Fibroblast of skin of right quadriceps (primary cell): ENCODE measurements around the gene HOXD12.

Experiments
- DNase-seq: peaks from one replicate; pipeline ENCODE4 v3.0.0-alpha.2; 2013

HOXD12 gene, protein sequence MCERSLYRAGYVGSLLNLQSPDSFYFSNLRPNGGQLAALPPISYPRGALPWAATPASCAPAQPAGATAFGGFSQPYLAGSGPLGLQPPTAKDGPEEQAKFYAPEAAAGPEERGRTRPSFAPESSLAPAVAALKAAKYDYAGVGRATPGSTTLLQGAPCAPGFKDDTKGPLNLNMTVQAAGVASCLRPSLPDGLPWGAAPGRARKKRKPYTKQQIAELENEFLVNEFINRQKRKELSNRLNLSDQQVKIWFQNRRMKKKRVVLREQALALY

DNA sequence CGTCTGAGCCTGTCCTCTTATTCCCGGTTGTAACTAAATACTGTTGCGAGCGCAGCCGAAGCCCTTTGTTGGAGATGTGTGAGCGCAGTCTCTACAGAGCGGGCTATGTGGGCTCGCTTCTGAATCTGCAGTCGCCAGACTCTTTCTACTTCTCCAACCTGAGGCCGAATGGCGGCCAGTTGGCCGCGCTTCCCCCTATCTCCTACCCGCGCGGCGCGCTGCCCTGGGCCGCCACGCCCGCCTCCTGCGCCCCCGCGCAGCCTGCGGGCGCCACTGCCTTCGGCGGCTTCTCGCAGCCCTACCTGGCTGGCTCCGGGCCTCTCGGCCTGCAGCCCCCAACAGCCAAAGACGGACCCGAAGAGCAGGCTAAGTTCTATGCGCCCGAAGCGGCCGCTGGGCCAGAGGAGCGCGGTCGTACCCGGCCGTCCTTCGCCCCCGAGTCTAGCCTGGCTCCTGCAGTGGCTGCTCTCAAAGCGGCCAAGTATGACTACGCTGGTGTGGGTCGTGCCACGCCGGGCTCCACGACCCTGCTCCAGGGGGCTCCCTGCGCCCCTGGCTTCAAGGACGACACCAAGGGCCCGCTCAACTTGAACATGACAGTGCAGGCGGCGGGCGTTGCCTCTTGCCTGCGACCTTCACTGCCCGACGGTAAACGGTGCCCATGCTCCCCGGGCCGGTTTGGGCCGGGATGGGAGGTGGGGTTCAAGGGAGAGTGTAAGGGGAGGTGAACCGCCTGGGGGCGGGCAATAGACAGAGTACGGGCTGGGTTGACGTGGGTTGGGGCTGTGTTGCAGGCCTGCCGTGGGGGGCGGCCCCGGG is at the start of gene HOXD12:
Gene HOXD12, plus strand, starts transcription at position 68 of the 819 bp plus-strand sequence. Its CDS starts 7 bp downstream, at position 75.
- no peak for DNase-seq

DNA sequence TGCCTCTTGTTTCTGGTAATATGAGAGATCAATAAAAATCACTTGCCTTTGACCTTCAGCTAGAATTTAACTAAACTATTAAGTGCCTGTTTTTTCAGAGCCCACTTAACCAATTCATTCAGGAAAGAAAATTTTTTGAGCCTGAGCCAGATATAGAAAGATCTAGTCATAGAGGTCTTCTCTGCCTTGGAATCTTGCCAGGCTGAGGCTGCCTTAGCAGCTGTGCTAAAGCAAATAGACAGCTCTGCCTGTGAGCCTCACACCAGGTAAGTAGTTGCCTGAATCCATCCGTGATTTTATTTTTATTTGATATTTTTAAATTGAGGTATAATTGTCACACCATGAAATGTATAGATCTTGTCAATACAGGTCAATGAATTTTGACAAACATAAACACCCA is 43.2 kb upstream of the HOXD12 start:
- DNase-seq: peak; percentile 12

DNA sequence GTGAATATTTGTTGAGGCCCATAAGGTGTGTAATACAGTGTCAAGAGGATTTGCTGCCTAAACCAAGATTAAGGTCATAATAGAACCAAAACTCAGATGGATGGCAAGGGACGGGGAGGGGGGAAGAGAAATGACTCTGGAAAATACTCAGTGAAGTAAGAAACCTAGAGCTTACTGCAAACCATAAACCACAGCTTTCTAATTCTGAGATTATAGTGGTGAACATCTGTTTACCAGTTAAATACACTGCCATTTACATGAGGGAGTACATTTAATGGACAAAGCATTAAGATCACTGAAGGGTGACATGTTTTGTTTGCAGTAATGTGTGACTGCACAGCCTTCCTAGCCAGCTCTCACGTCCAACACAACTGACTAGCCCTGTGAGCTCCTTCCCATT is 35.6 kb upstream of the HOXD12 start:
- DNase-seq: no peak

DNA sequence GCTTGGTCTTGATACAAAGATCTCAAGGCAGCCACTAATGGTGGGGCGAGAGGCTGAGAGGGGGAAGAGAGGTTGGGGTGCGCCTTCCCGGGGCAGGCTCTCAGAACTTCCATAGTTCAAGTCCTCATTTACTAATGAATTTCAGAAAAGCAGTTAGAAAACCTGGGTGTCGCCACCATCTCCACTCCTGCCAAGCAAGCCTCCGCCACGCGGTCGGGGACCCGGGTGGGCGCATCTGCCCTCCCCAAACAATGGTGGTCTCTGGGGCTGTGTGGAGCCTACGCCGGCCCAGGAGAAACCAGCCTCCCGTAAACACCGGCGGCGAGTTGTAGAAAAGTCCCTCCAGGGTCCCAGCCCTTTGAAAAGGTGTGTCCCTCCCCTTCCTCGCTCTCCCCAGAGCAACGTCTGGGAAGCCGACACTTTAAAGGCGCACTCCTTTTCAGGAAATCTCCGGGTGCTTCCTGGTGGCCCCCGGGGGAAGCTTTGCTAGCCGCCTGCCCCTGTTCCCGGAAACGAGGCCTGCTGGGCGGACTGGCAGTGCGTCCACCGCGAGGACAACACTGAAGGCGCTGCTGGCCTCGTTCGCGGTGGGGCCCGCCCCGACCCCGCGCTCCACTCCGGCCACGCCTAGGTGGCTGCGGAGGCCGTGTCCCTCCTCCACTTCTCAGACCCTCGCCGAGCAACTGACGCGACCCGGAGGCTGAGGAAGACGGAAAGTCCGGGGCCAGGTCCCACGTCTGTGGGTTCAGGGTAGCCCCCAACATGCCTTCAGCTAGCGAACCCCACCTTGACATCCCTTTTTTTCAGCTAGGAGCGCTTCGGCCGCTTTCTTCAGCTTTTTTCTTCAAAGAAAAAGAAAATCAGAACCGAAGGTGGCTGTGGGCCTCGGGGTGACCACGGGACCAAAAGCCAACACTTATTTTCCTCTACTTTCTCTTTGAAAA is 32.7 kb upstream of the HOXD12 start:
- no peak for DNase-seq

DNA sequence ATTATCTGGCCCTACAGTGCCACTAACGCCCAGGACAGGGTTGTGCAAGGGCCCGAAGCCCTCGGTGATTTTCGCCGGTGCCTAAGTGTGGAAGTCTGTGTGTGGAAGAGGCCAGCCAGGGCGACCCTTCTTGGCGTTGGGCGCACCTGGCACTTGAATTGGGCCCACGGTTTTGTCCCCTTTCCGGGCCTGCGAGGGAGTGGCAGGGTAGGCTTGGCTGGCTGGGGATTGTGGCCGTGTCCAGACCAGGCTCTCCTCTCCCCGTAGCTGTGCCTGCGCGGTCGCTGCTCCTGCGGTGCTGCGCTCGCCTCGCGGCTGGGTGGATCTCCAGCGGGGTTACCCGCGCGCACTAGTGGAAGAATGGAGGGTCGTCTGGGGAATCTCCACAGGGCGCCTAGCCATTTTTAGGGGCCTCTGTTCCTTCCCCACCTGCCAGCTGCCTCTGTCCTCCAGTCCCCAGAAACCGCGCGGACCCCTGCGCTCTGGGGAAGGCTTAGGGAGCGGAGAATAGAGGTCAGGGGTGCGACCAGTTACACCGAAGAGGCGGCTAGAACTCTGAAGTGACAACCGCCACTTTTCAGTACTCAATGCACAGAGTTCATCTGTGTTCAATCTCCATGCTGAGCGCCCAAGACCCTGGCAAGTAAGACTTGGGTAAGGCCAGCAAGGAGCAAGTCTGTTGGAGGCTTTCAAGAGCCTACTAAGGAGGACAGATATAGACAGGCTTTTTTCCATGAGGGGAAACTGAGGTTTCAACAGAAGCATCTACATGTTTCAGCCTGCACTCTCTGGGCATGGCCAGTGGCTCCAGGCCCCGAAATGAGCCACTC is 31.8 kb upstream of the HOXD12 start:
- DNase-seq: no peak

DNA sequence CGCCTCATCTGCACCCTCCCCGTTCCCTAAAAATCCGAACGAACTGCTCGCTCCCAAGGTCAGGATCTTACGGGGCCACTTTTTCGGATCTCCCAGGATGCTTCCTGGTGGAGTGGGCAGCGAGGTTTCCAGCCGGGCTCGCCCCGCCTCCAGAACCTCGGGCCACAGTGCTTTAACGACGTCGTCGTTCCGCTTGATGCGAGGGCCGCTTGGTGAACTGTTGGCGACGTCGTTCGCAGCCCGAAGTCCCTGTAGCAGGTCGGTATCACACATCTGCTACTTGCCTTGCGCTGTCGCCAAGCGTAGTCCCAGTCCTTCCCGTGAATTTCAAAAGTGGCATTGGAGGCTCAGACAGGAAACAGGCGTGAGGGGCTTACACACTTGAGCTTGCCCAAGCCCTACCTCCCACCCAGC is 31.2 kb upstream of the HOXD12 start:
- no peak for DNase-seq

DNA sequence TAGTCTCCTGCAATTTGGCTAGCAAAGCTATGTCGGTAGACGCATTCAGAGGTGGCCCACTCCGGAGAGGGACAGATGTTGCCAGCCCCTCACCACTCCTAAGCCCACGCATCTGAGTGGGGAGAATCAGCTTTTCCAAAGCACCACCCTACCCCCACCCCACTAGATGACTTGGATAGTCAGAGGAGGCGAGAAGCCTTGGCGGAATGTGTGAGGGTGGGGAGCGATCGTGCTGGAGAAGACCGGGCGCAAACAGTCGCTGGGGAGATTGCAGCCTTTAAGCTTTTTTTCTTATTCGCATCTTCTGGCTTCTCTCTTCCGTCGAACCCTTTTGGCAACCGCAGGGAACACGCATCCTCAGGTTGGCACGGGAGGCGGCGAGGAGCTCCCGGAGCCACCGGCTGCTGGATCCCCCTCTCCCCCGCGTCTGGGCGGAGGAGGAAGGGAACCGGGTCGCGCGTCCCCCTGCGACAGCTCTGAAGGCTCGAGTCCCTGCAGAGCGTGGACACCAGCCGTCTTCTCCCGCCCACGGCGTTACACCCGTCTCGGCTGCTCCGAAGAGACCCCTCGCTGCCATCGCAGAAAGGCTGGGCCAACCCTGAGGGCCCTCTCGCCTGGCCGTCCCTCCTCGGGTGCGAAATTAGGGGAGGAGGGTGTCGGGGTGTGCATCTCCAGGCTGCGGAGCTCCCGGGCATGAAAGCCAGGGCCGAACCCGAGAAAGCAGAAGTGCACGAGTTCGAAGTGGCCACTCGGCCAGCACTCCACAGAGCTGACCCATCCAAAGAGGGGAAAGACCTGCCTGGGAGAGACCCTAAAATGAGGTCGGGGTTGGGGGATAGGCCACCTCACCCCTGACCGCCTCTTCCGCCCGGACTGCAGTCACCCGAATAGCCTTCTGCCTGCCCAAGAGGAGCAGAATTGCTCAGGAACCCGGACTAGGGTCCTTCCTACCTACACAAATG is 28.0 kb upstream of the HOXD12 start:
- no peak for DNase-seq

DNA sequence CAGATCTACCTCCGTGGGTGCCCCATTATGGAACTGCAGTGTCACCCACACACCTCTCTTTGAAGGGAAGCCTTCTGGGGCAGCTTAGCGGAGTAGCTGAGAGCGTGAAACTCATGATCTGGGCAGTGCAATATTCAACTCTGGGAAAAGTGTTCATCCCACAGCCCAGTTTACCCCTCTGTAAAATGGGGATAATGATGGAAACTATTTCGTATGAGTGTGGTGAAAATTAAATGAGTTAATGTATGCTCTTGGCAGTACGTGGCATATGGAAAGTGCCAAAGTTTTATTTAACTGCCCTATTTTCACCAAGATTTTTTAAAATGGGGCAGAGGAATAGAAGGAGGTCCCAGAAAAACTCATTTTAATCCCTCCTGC is 27.3 kb upstream of the HOXD12 start:
- no peak for DNase-seq

DNA sequence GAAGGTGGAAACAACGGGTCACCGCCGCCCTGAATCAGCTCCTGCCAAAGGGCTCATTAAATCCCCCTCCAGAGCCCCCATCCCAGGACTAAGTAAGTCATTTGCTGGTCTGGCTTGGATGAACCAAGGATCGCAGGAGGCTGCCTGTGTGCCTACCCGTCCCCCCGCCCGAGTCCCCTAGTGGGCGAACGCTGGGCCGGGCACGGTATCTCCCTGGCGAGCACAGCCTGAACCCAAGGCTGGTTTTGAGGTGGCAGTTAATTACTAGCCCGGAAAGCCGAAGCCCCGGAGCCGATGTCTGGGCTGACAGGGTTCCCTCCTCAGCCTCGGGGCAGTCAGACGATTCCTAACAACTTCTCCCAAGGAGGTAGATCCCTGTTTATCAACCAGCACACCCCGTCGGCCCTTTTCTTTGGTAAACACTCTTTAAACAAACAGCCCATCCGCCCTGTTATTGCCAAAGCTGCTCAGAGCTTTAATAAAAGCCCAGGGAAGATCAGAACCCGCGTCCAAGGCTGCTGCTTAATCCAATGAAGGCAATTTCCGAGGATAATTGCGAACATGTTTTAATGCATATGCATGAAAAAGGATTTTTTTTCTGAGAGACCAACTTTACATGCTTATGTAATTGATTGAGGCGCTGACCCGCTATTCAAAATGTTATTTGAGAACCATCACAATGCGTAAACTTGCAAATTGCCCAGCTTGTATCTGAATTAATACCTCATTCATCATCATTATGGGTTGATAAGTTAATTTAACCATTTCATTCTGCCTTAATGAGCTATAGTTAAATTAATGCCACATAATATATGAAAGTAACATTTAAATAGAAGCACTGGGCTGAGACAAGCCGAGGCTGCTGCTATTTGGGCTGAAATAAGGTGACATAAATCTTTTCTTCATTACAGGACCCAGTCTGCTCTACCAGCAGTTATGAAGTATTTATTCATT is 26.4 kb upstream of the HOXD12 start:
- no peak for DNase-seq

DNA sequence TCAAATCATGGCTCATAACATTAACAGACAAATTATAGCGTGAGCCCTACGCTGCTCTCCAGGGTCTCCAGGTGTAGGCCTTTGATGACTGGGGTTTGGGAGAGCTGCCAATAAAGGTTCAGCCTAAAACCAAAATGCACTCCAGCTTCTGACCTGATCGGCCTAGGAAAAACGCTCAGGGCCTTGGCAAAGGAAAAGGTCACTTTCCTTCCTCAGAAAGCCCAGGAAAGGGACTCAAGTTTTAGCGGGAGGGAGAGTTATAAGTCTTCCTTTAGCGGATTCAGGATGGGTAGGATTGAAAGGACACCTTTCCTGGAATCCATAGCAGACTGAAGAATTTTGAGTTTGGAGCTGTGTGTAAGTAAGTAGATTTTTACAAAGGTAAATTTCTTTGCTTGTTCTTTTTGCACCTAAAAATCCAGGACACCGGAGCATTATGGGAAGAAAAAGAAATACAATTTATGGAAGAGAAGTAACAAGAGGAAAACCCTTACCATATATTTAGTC is 24.6 kb upstream of the HOXD12 start:
- DNase-seq: no peak

DNA sequence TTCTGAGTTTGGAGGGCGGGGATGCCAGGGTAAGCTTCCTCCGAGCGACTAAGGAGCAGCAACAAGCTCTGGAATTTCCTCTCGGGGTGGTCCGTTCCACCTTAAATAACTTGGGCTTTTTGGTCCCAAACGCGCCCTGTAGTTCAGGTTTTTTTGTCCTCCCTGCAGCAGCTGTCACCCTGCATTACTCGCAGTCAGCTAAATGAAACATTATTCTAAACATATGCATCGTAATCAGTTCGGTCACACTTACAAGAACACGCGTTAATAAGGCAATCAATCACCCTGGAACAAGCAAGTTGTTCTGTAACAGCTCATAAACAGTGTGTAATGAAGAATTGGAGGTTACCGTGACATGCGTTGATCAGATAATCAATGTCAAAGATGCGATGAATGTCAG is 24.1 kb upstream of the HOXD12 start:
- no peak for DNase-seq

DNA sequence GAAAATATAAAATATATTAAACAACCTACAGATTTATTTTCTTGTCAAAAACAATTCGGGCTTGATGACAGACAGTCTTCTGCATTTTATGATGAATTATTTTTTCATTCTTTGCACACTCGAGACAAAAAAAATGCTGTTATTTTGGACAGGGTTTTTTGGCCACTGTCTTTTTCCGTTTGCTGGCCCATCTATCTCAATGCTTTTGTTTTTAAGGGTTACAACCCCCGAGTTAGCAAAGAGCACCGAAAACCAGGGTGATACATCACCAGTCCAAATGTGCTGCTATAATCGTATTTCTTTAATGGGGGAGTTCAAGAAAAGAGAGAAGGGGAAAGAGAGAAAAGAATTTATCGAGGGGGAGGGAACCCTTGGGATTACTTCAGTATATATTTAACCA is 23.5 kb upstream of the HOXD12 start:
- DNase-seq: no peak

DNA sequence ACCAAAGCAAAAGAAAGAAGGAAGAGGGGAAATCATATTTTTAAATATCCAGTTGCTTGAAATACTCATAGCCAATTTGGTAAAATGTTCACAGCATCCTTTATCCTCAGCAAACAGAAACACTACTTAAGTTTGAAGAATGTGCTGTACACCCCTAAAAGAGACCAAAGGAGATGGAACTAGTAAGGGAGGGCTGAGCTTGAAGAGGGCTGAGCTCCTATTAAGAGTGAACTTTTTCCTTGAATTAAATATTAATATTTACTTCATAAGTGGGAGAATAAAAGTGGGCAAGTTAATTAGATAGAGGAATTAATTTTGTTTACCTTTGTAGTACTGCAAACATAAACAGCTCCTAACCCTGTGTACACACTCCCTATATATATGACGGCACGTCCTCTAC is 22.8 kb upstream of the HOXD12 start:
- DNase-seq: no peak

DNA sequence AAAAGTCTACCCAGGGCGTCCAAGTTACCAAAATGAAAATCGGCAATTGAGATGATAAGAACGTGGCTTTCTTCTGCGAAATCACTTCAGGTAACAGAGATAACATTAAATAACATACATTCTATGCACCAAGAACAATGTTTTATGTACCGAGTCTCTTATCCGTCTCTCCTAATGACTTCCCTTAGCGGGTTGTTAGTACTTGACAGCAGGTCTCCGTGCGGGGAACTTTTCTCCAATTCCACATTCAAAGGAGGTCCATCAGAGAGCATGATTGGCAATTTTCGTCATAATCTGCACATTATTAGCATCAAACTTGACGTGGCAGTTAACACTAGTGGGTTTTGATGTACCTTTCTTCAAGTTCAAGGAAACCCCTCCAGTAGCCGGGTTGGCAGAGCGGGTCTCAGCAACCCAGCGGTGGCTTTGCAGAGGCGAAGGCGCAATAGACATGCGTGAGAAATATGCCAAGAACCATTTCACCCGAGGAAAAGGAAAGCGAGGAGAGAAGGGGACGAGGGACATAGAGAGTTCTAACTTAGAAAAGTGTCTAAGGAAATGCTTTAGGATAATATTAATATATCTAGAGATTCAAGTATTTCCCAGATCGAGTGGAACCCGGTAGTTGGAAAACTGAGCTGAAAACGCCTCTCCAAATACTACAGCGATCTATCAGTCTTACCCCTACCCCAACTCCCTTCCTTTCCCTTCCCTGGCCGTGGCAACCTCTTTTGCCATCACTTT is 20.9 kb upstream of the HOXD12 start:
- DNase-seq: no peak

DNA sequence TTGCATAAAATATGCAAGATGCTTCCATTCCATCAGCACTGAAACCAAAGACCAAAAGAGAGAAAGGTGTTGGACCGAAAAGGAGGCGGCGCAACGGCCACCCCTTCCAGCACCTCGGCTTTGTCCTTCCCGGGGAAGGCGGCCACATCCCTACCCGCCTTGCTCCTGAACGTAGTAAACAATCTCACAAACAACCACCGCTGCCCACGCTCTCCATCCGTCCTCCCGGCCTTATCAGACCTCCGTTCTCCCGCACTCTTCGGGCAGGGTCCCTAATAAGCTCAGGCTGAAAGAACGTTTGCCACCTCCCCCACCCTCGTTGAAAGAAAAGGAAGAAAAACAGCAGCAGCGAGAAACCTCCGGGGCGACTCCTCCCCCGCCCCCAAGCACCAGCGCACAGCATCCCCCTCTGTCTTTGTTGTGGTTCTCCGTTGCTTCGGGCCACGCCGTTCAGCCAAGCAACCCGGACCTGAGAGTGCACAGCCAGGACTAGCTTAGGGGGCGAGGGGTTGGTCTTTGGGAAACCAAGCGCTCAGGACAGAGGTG is 20.2 kb upstream of the HOXD12 start:
- no peak for DNase-seq

DNA sequence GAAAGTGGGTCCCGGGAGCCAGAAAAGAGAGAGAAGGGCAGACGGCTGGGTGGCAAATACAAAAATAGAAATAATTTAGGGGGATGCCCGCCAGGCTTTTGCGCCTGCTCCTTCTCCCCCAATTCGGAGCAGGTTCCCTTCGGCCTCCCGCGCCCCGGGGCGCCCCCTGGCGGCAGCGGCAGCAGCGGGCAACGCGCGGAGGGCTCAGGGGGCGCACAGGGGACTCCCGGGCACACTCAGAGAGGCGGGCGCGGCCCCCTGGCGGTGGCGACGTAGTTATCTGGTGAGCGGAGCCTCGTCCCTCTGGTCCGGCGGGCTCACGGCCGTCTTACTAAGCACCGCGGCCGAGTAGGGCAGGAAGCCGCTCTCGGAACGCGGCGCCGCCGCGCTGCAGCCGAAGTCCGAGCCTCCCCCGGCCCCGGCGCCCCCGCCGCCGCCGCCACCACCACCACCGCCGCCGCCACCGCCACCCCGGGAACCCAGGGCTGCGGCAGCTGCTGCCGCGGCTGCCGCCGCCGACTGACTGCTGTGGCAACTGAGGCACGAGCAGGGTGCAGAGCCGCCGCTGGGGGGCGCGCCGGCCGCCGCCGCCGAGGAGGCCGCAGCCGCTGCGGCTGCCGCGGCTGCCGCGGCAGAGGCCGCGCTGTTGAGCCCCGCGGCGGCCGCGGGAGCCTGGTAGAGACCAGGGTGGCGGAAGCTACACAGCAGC is 19.6 kb upstream of the HOXD12 start:
- peak; percentile 59 for DNase-seq

DNA sequence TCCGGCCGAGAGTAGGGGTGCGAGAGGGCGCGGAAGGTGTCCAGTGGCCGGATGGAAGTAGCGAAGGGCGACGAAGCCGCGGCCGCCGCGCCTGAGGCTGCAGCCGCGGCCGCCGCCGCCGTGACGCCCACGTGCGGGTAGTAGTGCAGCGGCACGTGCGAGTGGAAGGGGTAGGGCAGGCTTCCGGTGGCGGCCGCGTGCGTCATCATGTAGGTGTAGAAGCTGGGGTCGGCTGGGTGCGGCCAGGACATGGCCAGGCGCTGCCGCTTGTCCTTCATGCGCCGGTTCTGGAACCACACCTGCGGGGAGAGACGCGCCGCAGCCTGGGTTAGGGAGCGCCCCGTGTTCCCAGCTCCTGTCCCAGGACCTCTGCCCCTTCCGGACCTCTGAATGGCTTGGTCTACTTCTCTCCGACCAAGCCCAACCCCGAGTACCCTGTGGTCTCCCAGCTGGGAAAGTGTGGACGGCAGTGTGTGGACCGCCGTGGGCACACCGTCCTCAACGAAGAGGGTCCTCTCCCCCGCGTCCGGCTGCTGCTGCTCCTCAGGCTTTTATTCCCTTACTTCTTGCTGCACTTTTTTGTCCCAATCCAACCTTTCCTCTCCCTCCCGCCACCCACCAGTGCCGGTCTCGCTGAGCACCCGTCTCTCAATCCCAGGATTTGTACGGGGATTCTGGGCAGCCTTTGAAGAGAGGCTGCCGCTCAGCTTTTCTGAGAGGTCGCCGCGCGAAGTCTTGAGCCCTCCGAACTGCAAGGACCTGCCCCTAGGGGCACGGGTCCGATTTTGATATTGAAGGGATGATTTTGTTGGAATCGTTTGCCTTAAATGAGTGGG is 18.8 kb upstream of the HOXD12 start:
- no peak for DNase-seq
